Fibroblast of skin of left biceps (primary cell): ENCODE measurements around the gene PCGF6.
"Not testable (repeated sequence)": the region's sequence is repeated elsewhere in the genome, so short reads cannot be mapped to it uniquely, and the experiment has no call there.

Source experiments
- DNase-seq, 2 experiments: peaks; one replicate each; pipeline ENCODE4 v3.0.0-alpha.2; 2013; ENCODE audit warnings: low read depth in 2 of 2

Gene PCGF6

GRCh38 chr10:103316087-103316486 lies 34.9 kb downstream of the PCGF6 start:
- no peak for DNase-seq

GRCh38 chr10:103310197-103310596 lies 40.7 kb downstream of the PCGF6 start:
- no peak for DNase-seq

GRCh38 chr10:103307594-103307993 lies 43.3 kb downstream of the PCGF6 start:
- no peak for DNase-seq

- peak; percentile 59 to 62 for DNase-seq
Measured at GRCh38 chr10:103295374-103296015, 55.4 kb downstream of the PCGF6 start.

GRCh38 chr10:103291588-103291987 lies 59.4 kb downstream of the PCGF6 start:
- no peak for DNase-seq

GRCh38 chr10:103287992-103288391 lies 62.9 kb downstream of the PCGF6 start:
- no peak for DNase-seq

GRCh38 chr10:103284170-103284569 lies 66.8 kb downstream of the PCGF6 start:
- DNase-seq = no peak

GRCh38 chr10:103282961-103283360 lies 68.0 kb downstream of the PCGF6 start:
- DNase-seq = no peak

- DNase-seq = no peak
Measured at GRCh38 chr10:103281753-103282152, 69.2 kb downstream of the PCGF6 start.

GRCh38 chr10:103280506-103280905 lies 70.4 kb downstream of the PCGF6 start:
- no peak for DNase-seq

- no peak for DNase-seq
Measured at GRCh38 chr10:103280031-103280430, 70.9 kb downstream of the PCGF6 start.

GRCh38 chr10:103278862-103279298 lies 72.1 kb downstream of the PCGF6 start:
- DNase-seq = no peak

GRCh38 chr10:103278537-103278823 lies 72.5 kb downstream of the PCGF6 start:
- no peak for DNase-seq

- DNase-seq = no peak
Measured at GRCh38 chr10:103277713-103278536, 73.0 kb downstream of the PCGF6 start.

- peak; percentile 15 for DNase-seq
Measured at GRCh38 chr10:103276896-103277712, 73.8 kb downstream of the PCGF6 start, which contains the start of gene INA. INA (plus strand) TSS chr10:103277138; CDS start chr10:103277212, 74 bp downstream.

- DNase-seq = no peak
Measured at GRCh38 chr10:103276251-103276895, 74.6 kb downstream of the PCGF6 start.

- peak; percentile 89 for DNase-seq
Measured at GRCh38 chr10:103273041-103273441, 77.9 kb downstream of the PCGF6 start.

GRCh38 chr10:103265717-103266329 lies 85.1 kb downstream of the PCGF6 start:
- DNase-seq = peak; percentile 24 to 36

GRCh38 chr10:103262229-103262628 lies 88.7 kb downstream of the PCGF6 start:
- DNase-seq = no peak

- no peak for DNase-seq
Measured at GRCh38 chr10:103259989-103260388, 91.0 kb downstream of the PCGF6 start.

- not testable (repeated sequence) for DNase-seq
Measured at GRCh38 chr10:103258928-103259327, 92.0 kb downstream of the PCGF6 start.
